Psoas muscle (tissue), 8 donors: ENCODE measurements around the gene CTDSP1. TPM values are rescaled to one million over a fixed set of nuclear protein-coding genes. Genes with fewer than 3 reads are reported as not detected.

Experiments
- ATAC-seq, 4 donors: fragments of 200-7000 bp; cut with Tn5 transposase; one replicate each; pipeline ENCODE4 v1.9.1; 2020; ENCODE audit warnings: moderate library complexity in 3 of 4, mild to moderate bottlenecking in 2 of 4
- DNase-seq, 2 donors: peaks; one replicate each; pipeline ENCODE4 v3.0.0-alpha.2; 2020
- H3K27ac ChIP-seq: fragments of 200-600 bp; one replicate; pipeline ENCODE4 v1.8.0; 2022
- H3K27me3 ChIP-seq, 3 donors: fragments of 200-600 bp in 1 of 3; one replicate each; pipeline versions ENCODE4 v1.6.1 to v1.8.0; 2013 to 2022; ENCODE audit warnings: low read length in 2 of 3, mild to moderate bottlenecking in 2 of 3, moderate library complexity in 1 of 3; ENCODE audit not compliant: insufficient read depth in 3 of 3
- H3K36me3 ChIP-seq, 2 donors: fragments of 200-600 bp in 1 of 2; one replicate each; pipeline versions ENCODE4 v1.6.1 to v1.8.0; 2013 to 2022; ENCODE audit warnings: low read depth in 1 of 2, mild to moderate bottlenecking in 1 of 2, moderate library complexity in 1 of 2; ENCODE audit not compliant: insufficient read depth in 1 of 2
- H3K4me1 ChIP-seq: fragments of 200-600 bp; one replicate; pipeline ENCODE4 v1.8.0; 2022
- H3K4me3 ChIP-seq: fragments of 200-600 bp; one replicate; pipeline ENCODE4 v1.8.0; 2022; ENCODE audit warnings: mild to moderate bottlenecking
- H3K9me3 ChIP-seq: fragments of 200-600 bp; one replicate; pipeline ENCODE4 v1.8.0; 2022
- CTCF ChIP-seq: fragments of 200-600 bp; IDR thresholded peaks from one replicate; pipeline ENCODE4 v1.8.0; 2022; ENCODE audit warnings: antibody characterized with exemption
- WGBS, 3 donors: extraction: QIAGEN DNeasy Blood & Tissue Kit; methylation state at CpG; one replicate each; pipeline versions ENCODE4 v1.1.6 to v1.1.7; 2013; 5-methylcytosine and 5-hydroxymethylcytosine counted together
- intact Hi-C, 2 donors: fragments of 100-400 bp; cut with DNase I; formaldehyde crosslinking; loops; one replicate each; pipeline versions ENCODE4 v1.11.0 to v1.14.2; 2022
- polyA plus RNA-seq, 3 donors: library from polyadenylated mRNA; stranded (reverse); fragments of 200-250 nt; gene quantifications; one replicate each; pipeline ENCODE4 v1.2.3, GENCODE V29; 2013
- total RNA-seq, 4 donors: library from RNA; stranded (reverse); fragmentation: NEBNext Ultra II Directional in 2 of 4; extraction: Animal tissue kit (Norgen Biotek cat#: 25700) in 2 of 4; gene quantifications; one replicate each; pipeline versions ENCODE4 v1.2.1 to v1.2.4, GENCODE V29; 2021 to 2023
- donor health status: healthy with polysubstance abuse.
- donor health status: DM: no; HTN: no; CAD: no; lungs with moderate emphysema.
- donor health status: Bipolar disorder and iron deficiency.
- donor health status: healthy.
- donor health status: DM: yes; HTN: yes; CAD: no.
- donor health status: DM: no; HTN: no; CAD: no.
- donor health status: DM: no; HTN: no; CAD: no.
- donor health status: DM: yes; HTN: yes; CAD: no.

CTDSP1 gene
- total and polyA plus RNA-seq, 7 donors = 55.6 to 73.0 (median 61.9) TPM

- WGBS, 3 donors = 87 to 92% (median 88%) methylated on average over 9 of the region's 9 CpGs
- ATAC-seq (no peak), DNase-seq (peak in 1 of 2 donors; percentile 41)
- no peak for TF ChIP-seq CTCF
- H3K4me1 ChIP-seq = no peaks in the 10 kb centered on the region
- no peak overlapping the region for H3K27ac ChIP-seq
- no peaks in the 10 kb centered on the region for H3K9me3 ChIP-seq
- intact Hi-C loops = no loop called here
- H3K36me3 ChIP-seq = no peaks in the 10 kb centered on the region
- H3K27me3 ChIP-seq = no peaks in the 10 kb centered on the region
- no peak overlapping the region for H3K4me3 ChIP-seq
Observed at GRCh38 chr2:218434456-218434855, 34.8 kb downstream of the CTDSP1 start.

- H3K9me3 ChIP-seq = no peaks in the 10 kb centered on the region
- no peak overlapping the region for H3K27ac ChIP-seq
- no peaks in the 10 kb centered on the region for H3K27me3 ChIP-seq
- TF ChIP-seq CTCF = no peak
- 89 to 92% (median 90%) methylated on average over 11 of the region's 11 CpGs for WGBS, 3 donors
- DNase-seq (peak in 1 of 2 donors; percentile 30), ATAC-seq (no peak)
- H3K4me3 ChIP-seq = no peak overlapping the region
- H3K36me3 ChIP-seq = no peaks in the 10 kb centered on the region
- no peaks in the 10 kb centered on the region for H3K4me1 ChIP-seq
- intact Hi-C loops = no loop called here
Observed at GRCh38 chr2:218435003-218435982, 35.6 kb downstream of the CTDSP1 start.

GRCh38 chr2:218436992-218437391, 37.3 kb downstream of the CTDSP1 start:
- TF ChIP-seq CTCF = no peak
- 80 to 94% (median 88%) methylated on average over 4 to 5 of the region's 5 CpGs for WGBS, 3 donors
- Histone ChIP-seq H3K4me1 (no peaks in the 10 kb centered on the region), H3K27ac (no peak overlapping the region), H3K4me3 (no peak overlapping the region), H3K27me3 (no peaks in the 10 kb centered on the region), H3K9me3 (no peaks in the 10 kb centered on the region), H3K36me3 (no peaks in the 10 kb centered on the region)
- no peak for ATAC-seq
- DNase-seq = peak in 1 of 2 donors; percentile 16
- intact Hi-C loops = no loop called here

DNA sequence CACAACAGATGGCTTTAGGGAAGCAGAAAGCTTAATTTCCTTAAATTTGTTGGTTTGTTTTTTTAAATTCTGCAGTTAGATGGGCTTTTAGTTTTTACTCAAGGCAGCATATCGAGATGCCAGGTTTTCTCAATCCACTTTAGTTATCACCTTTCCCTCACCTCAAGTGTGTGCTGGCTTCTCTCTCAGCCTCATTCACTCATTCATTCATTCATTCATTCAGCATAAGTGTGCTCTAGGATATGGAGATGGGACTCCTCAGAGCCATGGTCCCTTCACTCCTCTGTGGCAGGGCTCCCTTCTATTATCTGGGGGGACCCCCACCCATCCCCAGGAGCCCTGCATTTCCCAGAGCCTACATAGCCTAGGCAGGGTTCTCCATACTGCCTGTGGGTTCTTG, 38.3 kb downstream of the CTDSP1 start:
- TF ChIP-seq CTCF = no peak
- Histone ChIP-seq H3K4me1 (no peaks in the 10 kb centered on the region), H3K27ac (no peak overlapping the region), H3K36me3 (no peaks in the 10 kb centered on the region), H3K27me3 (no peaks in the 10 kb centered on the region), H3K9me3 (no peaks in the 10 kb centered on the region), H3K4me3 (no peak overlapping the region)
- intact Hi-C loops = no loop called here
- no peak for DNase-seq
- no peak for ATAC-seq
- 86 to 100% (median 95%) methylated on average over 1 of the region's 1 CpG for WGBS, 3 donors
